GM12878 (cell line): ENCODE data around the gene LIMA1. TPM values are rescaled to one million over a fixed set of nuclear protein-coding genes. Genes with fewer than 3 reads are reported as not detected.

ENCODE experiments used
- ATAC-seq: fragments of 200-7000 bp; cut with Tn5 transposase; 3 replicates; pipeline ENCODE4 v1.9.1; 2020; ENCODE audit warnings: mild to moderate bottlenecking, moderate library complexity
- BruUV-seq: library from RNA; stranded (reverse); fragments of 400-500 nt; replicated peaks from 2 replicates; lab custom pipeline; 2021; lab: Mats Ljungman, UMichigan
- CTCF ChIA-PET: fragments of 300-600 bp; sonication (Branson Sonifier 250); formaldehyde crosslinking; extraction: SDS; loops from one replicate; lab custom pipeline; 2021; ENCODE audit warnings: inconsistent platforms; lab: Yijun Ruan, JAX
- POLR2A ChIA-PET: fragments of 350-600 bp; formaldehyde crosslinking; extraction: SDS; loops from one replicate; lab custom pipeline; 2021; ENCODE audit warnings: inconsistent platforms; lab: Charles Lee
- RAD21 ChIA-PET: fragments of 300-600 bp; sonication (Branson Sonifier 250); formaldehyde crosslinking; loops from one replicate; lab custom pipeline; 2023; ENCODE audit warnings: antibody characterized with exemption; ENCODE audit not compliant: unreplicated experiment; lab: Charles Lee
- SMC1A ChIA-PET: fragments of 300-600 bp; sonication (Branson Sonifier 250); formaldehyde crosslinking; loops from one replicate; lab custom pipeline; 2023; ENCODE audit not compliant: unreplicated experiment, uncharacterized antibody; lab: Charles Lee
- DNase-seq: peaks from one replicate; pipeline ENCODE4 v3.0.0-alpha.2; 2011; ENCODE audit warnings: low read depth, low spot score
- FAIRE-seq: peaks from 3 replicates; lab custom pipeline; 2011; peaks lifted over from hg19 to GRCh38; lab: Jason Lieb, UNC
- H2AFZ ChIP-seq: 2 replicates; pipeline ENCODE4 v1.6.0; 2011; ENCODE audit warnings: low read depth, low read length, control low read depth; ENCODE audit not compliant: control insufficient read depth
- H3K27ac ChIP-seq: 2 replicates; pipeline ENCODE4 v1.5.1; 2011; ENCODE audit warnings: control low read depth; ENCODE audit not compliant: control insufficient read depth, insufficient read depth
- H3K27me3 ChIP-seq, 2 experiments: replicated peaks in 1 of 2; 2 replicates each; pipeline versions ENCODE4 v1.6.0 to v1.6.1; 2011; ENCODE audit warnings: low read length in 1 of 2; ENCODE audit not compliant: control insufficient read depth in 2 of 2, insufficient read depth in 2 of 2
- H3K36me3 ChIP-seq, 2 experiments: 2 replicates each; pipeline ENCODE4 v1.5.1; 2011; ENCODE audit warnings: low read length in 1 of 2; ENCODE audit not compliant: control insufficient read depth in 2 of 2, insufficient read depth in 2 of 2
- H3K4me1 ChIP-seq: 2 replicates; pipeline ENCODE4 v1.6.1; 2011; ENCODE audit warnings: mild to moderate bottlenecking, low read length, moderate library complexity, mixed read lengths; ENCODE audit not compliant: control insufficient read depth, insufficient read depth
- H3K4me2 ChIP-seq: 2 replicates; pipeline ENCODE4 v1.6.0; 2011; ENCODE audit warnings: control low read depth; ENCODE audit not compliant: control insufficient read depth, insufficient read depth
- H3K4me3 ChIP-seq: fragments of 200-600 bp; sonication (generic); 2 replicates; pipeline ENCODE4 v1.5.1; 2016
- H3K79me2 ChIP-seq: 2 replicates; pipeline ENCODE4 v1.6.0; 2011; ENCODE audit warnings: low read length; ENCODE audit not compliant: control insufficient read depth, insufficient read depth
- H3K9ac ChIP-seq: 2 replicates; pipeline ENCODE4 v1.8.0; 2011; ENCODE audit warnings: low read length, control low read depth, mixed read lengths; ENCODE audit not compliant: control insufficient read depth, insufficient read depth
- H3K9me3 ChIP-seq: replicated peaks from 3 replicates; pipeline ENCODE4 v1.5.1; 2011; ENCODE audit warnings: mild to moderate bottlenecking, low read length; ENCODE audit not compliant: control insufficient read depth, insufficient read depth
- H4K20me1 ChIP-seq: 2 replicates; pipeline ENCODE4 v1.6.0; 2011; ENCODE audit not compliant: control insufficient read depth, insufficient read depth
- ASH2L ChIP-seq: fragments of 300-600, 200-600 bp; sonication (generic); IDR thresholded peaks from 2 replicates; pipeline ENCODE4 v1.6.1; 2017; ENCODE audit warnings: low read depth, mild to moderate bottlenecking, borderline replicate concordance
- MYC ChIP-seq: IDR thresholded peaks from 2 replicates; pipeline ENCODE4 v1.6.1; 2011; ENCODE audit warnings: mild to moderate bottlenecking, low read length, moderate library complexity, inconsistent platforms; ENCODE audit not compliant: insufficient read depth, insufficient replicate concordance, insufficient read length, severe bottlenecking
- SIX5 ChIP-seq: IDR thresholded peaks from 2 replicates; pipeline ENCODE4 v1.6.1; 2011; ENCODE audit warnings: mild to moderate bottlenecking, low read depth, low read length, moderate library complexity; ENCODE audit not compliant: severe bottlenecking
- SREBF2 ChIP-seq: IDR thresholded peaks from 2 replicates; pipeline ENCODE4 v1.6.1; 2012; ENCODE audit warnings: mild to moderate bottlenecking, low read length
- STAT3 ChIP-seq: IDR thresholded peaks from 2 replicates; pipeline ENCODE4 v1.6.1; 2011; ENCODE audit warnings: low read depth, low read length, improper control_type of control experiment
- ZNF207 ChIP-seq: fragments of 450-650 bp; IDR thresholded peaks from 2 replicates; pipeline ENCODE4 v1.6.1; 2014; ENCODE audit warnings: antibody characterized with exemption, mild to moderate bottlenecking, borderline replicate concordance
- ZZZ3 ChIP-seq: IDR thresholded peaks from 2 replicates; pipeline ENCODE4 v1.6.1; 2011; ENCODE audit warnings: low read depth; ENCODE audit not compliant: control insufficient read depth, insufficient read length
- WGBS: methylation state at CpG from one replicate; pipeline ENCODE4 v1.1.6; 2016; ENCODE audit warnings: low lambda C conversion rate; ENCODE audit not compliant: insufficient replicate concordance, insufficient coverage; ENCODE audit errors: missing lambda C conversion rate; 5-methylcytosine and 5-hydroxymethylcytosine counted together
- in situ Hi-C: fragments of 300-500 bp; cut with MboI; formaldehyde crosslinking; loops from 9 replicates; pipeline ENCODE4 v1.14.3; 2018; ENCODE audit warnings: mixed read lengths
- intact Hi-C: fragments of 100-400 bp; cut with micrococcal nuclease; formaldehyde crosslinking; loops from one replicate; pipeline ENCODE4 v1.14.2; 2022; ENCODE audit not compliant: unreplicated experiment
- polyA plus RNA-seq, 11 experiments: library from polyadenylated mRNA; depleted of rRNA in 4 of 11; unstranded in 6 of 11; stranded (reverse) in 5 of 11; fragments of >200 nt; fragmentation: Nextera tagmentation in 4 of 11; fragmentation: Illumina TruSeq in 1 of 11; extraction: Ambion mirVana in 4 of 11; extraction: Trizol in 1 of 11; gene quantifications; 1 replicate in 1 of 11; 2 replicates in 10 of 11; pipeline versions ENCODE4 v1.2.1 to v1.2.3, GENCODE V29; 2011 to 2016; ENCODE audit warnings: inconsistent platforms in 2 of 11, missing spikeins in 2 of 11, low read depth in 1 of 11
- total RNA-seq, 4 experiments: library from RNA; depleted of rRNA in 3 of 4; stranded (reverse); fragments of >200 nt in 3 of 4; fragmentation: Illumina TruSeq in 1 of 4; extraction: Trizol in 1 of 4; gene quantifications; 2 replicates each; pipeline versions ENCODE4 v1.2.1 to v1.2.3, GENCODE V29; 2013 to 2021
- TF ChIP-seq, protein P1 (sequence below): IDR thresholded peaks from 2 replicates; pipeline ENCODE4 v1.6.1; 2012; ENCODE audit warnings: low read length, inconsistent platforms
- TF ChIP-seq, protein P2 (sequence below): fragments of 450-650 bp; IDR thresholded peaks from 2 replicates; pipeline ENCODE4 v1.6.1; 2016; ENCODE audit warnings: mild to moderate bottlenecking, moderate library complexity, borderline replicate concordance

LIMA1 gene
- total and polyA plus RNA-seq, 10 of the 15 experiments (the other 5 are each of a cell fraction or from before 2014, with no cell fraction given), result 53.2 to 109 (median 60.8) TPM

DNA sequence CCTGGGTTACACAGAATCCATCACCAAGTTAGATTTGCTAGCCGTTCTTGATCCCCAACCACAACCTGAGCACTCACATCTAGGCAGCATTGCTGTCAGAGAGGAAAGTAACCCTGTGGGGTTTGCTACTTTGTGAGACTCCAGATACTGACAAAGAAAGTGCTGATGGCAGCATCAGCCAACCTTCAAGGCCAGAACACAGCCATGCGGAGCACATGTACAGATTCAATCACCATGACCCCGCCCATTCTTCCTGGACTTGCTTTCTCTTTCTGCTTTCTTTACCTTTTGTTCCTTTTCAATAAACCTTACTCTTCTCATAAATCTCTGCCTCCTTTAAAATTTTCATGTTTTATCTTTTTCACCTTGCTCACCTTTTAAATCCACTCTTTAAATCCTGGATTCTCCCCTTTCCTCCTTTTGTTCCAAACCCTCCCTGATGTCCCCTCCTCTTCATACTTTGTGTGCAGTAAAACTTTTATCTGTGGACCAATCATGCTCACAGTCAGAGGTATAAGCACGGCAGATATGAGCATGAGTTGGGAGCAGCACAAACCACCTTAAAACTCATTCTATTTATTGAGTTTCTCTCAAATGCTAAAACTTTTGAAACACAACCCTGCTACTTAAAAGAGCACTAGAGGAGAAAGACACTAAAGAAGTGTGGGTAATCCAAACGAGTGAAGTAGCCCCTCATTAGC lies 94.3 kb downstream of the LIMA1 start (continued):
- no peak for TF ChIP-seq MYC

DNA sequence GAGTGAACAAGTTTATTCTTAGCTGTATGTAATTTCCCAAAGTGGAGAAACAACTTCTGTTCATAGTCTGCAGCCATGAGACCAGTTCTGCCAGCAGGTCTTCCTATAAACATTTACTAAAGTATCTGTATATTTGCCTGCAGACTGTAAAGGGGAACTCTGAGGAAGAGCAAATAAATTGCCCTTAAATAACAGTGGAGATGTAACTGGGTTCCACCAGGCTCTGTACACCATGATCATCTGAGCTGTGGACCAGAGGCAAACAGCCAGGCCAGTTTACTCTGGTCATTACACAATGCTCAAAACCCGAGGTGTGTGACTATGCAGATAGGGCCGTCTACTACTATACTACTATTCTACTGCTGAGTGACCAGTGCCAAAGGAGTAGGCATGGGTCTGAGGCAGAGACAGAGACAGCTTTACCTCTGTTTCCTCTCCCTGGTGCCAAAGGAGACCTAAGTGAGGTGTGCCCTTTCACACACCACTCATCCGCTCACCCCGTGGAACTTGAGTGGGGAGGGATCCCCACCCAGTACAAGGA lies 95.0 kb downstream of the LIMA1 start:
- Histone ChIP-seq H3K9ac (no peak overlapping the region), H3K36me3 (peaks cover 8 to 13% of the 10 kb centered on the region in 2 experiments), H3K27ac (peak overlapping the region; percentile 55)
- ATAC-seq, result no peak; the same call in 2 of the 3 replicates
- WGBS, result 43% methylated on average over 4 of the region's 4 CpGs
- SMC1A ChIA-PET, result interaction anchor here (0.5 to 4.4 kb wide), 13 partner anchors 16 to 235 kb away, joined by 3 to 32 read pairs (median 3); no protein-coding TSS in a partner anchor
- in situ Hi-C loops, result no loop called here
- no TSS peak for BruUV-seq
- TF ChIP-seq ASH2L (no peak), SREBF2 (no peak), STAT3 (no peak), ZNF207 (no peak), ZZZ3 (no peak), SIX5 (no peak)
- TF ChIP-seq, protein P1, sequence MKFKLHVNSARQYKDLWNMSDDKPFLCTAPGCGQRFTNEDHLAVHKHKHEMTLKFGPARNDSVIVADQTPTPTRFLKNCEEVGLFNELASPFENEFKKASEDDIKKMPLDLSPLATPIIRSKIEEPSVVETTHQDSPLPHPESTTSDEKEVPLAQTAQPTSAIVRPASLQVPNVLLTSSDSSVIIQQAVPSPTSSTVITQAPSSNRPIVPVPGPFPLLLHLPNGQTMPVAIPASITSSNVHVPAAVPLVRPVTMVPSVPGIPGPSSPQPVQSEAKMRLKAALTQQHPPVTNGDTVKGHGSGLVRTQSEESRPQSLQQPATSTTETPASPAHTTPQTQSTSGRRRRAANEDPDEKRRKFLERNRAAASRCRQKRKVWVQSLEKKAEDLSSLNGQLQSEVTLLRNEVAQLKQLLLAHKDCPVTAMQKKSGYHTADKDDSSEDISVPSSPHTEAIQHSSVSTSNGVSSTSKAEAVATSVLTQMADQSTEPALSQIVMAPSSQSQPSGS, result no peak
- TF ChIP-seq, protein P2, sequence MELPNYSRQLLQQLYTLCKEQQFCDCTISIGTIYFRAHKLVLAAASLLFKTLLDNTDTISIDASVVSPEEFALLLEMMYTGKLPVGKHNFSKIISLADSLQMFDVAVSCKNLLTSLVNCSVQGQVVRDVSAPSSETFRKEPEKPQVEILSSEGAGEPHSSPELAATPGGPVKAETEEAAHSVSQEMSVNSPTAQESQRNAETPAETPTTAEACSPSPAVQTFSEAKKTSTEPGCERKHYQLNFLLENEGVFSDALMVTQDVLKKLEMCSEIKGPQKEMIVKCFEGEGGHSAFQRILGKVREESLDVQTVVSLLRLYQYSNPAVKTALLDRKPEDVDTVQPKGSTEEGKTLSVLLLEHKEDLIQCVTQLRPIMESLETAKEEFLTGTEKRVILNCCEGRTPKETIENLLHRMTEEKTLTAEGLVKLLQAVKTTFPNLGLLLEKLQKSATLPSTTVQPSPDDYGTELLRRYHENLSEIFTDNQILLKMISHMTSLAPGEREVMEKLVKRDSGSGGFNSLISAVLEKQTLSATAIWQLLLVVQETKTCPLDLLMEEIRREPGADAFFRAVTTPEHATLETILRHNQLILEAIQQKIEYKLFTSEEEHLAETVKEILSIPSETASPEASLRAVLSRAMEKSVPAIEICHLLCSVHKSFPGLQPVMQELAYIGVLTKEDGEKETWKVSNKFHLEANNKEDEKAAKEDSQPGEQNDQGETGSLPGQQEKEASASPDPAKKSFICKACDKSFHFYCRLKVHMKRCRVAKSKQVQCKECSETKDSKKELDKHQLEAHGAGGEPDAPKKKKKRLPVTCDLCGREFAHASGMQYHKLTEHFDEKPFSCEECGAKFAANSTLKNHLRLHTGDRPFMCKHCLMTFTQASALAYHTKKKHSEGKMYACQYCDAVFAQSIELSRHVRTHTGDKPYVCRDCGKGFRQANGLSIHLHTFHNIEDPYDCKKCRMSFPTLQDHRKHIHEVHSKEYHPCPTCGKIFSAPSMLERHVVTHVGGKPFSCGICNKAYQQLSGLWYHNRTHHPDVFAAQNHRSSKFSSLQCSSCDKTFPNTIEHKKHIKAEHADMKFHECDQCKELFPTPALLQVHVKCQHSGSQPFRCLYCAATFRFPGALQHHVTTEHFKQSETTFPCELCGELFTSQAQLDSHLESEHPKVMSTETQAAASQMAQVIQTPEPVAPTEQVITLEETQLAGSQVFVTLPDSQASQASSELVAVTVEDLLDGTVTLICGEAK, result no peak
- TF ChIP-seq, all 136 proteins: peak for 0
- FAIRE-seq (peak; percentile 83), DNase-seq (no peak)
- intact Hi-C loops, result no loop called here
- H3K4me3 ChIP-seq, result no peak overlapping the region
- no peaks in the 10 kb centered on the region for H4K20me1 ChIP-seq
- peaks cover 5% of the 10 kb centered on the region; the same call in 1 of the 2 replicates for H3K79me2 ChIP-seq
- RAD21 ChIA-PET, result interaction anchor here (0.8 to 3.7 kb wide), 7 partner anchors 12 to 126 kb away, joined by 3 to 29 read pairs (median 4); no protein-coding TSS in a partner anchor
- H3K27me3 ChIP-seq, result no peaks in the 10 kb centered on the region
- CTCF ChIA-PET, result interaction anchor here (0.7 to 4.7 kb wide), 7 partner anchors 12 to 126 kb away, joined by 3 to 21 read pairs (median 4); partner anchors contain the start of gene COX14
- no peaks in the 10 kb centered on the region for H3K9me3 ChIP-seq
- peaks cover 28% of the 10 kb centered on the region for H3K4me1 ChIP-seq
- POLR2A ChIA-PET, result interaction anchor here (1.6 kb wide), 1 partner anchor 21 kb away, joined by 10 read pairs; the partner anchor contains the start of gene CERS5
- H2AFZ ChIP-seq, result peak overlapping the region; percentile 11
- peak overlapping the region; percentile 20; the same call in 1 of the 2 replicates for H3K4me2 ChIP-seq
